Activated T-cell treated with anti-CD3 and anti-CD28 coated beads, Interleukin-2, amount 50 U/mL, for 24 hours (primary cell): ENCODE data around the gene MCRIP2.

Source experiments
- DNase-seq: peaks from one replicate; pipeline ENCODE4 v3.0.0-alpha.2; 2020
- H3K27ac Mint-ChIP-seq: 2 replicates; pipeline ENCODE4 v1.8.0; 2020; ENCODE audit warnings: mild to moderate bottlenecking, mixed read lengths
- H3K27me3 Mint-ChIP-seq: 2 replicates; pipeline ENCODE4 v1.8.0; 2020; ENCODE audit warnings: mixed read lengths
- H3K36me3 Mint-ChIP-seq: 2 replicates; pipeline ENCODE4 v1.8.0; 2020; ENCODE audit warnings: low read depth, mixed read lengths
- H3K4me1 Mint-ChIP-seq: 2 replicates; pipeline ENCODE4 v1.8.0; 2020; ENCODE audit warnings: low read depth, mixed read lengths
- H3K4me3 Mint-ChIP-seq: 2 replicates; pipeline ENCODE4 v1.8.0; 2020; ENCODE audit warnings: mild to moderate bottlenecking, moderate library complexity, mixed read lengths
- H3K9me3 Mint-ChIP-seq: 2 replicates; pipeline ENCODE4 v1.8.0; 2020; ENCODE audit warnings: mixed read lengths

MCRIP2 gene

DNA sequence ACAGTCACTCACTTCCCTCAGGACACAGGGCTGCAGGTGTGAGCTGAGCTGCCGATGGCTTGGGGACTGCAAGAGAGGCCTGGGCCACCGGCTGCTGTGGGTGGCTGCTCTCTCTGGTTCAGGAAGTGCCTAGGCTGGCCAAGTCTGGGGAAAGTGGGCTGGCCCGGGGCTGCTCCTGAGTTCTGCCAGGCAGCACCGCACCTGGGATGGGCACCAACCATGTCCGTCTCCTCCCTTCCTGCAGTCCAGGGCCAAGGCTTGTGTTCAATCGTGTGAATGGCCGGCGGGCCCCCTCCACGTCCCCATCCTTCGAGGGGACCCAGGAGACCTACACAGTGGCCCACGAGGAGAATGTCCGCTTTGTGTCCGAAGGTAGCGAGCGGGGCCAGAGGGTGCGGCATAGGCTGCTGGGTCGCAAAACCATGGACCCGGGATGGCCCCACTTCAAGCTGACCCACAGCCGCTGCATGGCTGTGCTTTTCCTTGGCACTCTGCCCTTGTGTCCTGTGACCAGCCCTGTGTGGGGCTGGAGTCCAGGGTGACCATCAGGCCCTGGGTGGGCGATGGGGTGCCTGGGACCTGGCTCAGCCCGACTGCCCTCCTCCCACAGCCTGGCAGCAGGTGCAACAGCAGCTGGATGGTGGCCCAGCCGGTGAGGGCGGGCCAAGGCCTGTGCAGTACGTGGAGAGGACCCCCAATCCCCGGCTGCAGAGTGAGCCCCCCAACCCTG is 5.7 kb downstream of the MCRIP2 start:
- Mint-ChIP-seq H3K4me3 (no peak overlapping the region), H3K27ac (peak overlapping the region; percentile 55), H3K9me3 (no peaks in the 10 kb centered on the region), H3K36me3 (peaks cover 54% of the 10 kb centered on the region), H3K27me3 (no peaks in the 10 kb centered on the region), H3K4me1 (peaks cover 36% of the 10 kb centered on the region)
- DNase-seq = peak; percentile 34

DNA sequence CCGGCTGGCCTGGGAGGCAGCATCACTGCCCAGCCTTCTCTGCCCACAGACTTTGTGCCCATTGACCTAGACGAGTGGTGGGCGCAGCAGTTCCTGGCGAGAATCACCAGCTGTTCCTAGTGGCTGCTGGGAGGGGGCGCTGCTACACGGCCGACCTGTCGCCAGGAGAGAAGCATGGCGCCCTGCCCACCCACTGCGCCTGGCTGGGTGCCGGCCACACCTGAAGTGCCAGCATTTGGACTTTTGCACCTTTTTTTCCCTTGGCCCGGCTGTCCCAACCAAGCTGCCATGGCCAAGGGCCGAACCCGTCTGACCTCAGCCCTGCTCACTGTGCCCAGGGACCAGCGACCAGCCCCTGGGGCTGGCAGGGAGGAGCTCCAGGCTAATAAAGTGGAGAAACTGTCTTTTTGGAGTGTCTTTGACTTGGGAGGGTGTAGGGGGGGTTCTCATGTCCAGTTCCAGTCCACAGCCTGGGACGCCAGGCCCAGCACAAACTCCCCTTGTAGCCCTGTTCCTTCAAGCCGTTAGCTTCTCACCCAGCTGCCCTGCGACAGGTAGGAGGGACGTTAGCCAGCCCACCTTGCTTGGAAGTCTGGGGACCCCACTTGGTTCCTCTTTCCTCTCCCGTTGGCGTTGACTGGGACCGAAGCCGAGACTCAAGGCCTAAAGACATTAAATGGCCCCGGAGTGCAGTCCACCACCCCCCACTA is 6.6 kb downstream of the MCRIP2 start:
- H3K36me3 Mint-ChIP-seq = peaks cover 56% of the 10 kb centered on the region
- no peaks in the 10 kb centered on the region for H3K9me3 Mint-ChIP-seq
- DNase-seq = peak; percentile 70
- H3K27ac Mint-ChIP-seq = peak overlapping the region; percentile 89
- H3K27me3 Mint-ChIP-seq = no peaks in the 10 kb centered on the region
- H3K4me1 Mint-ChIP-seq = peaks cover 32% of the 10 kb centered on the region
- peak overlapping the region; percentile 87 for H3K4me3 Mint-ChIP-seq

DNA sequence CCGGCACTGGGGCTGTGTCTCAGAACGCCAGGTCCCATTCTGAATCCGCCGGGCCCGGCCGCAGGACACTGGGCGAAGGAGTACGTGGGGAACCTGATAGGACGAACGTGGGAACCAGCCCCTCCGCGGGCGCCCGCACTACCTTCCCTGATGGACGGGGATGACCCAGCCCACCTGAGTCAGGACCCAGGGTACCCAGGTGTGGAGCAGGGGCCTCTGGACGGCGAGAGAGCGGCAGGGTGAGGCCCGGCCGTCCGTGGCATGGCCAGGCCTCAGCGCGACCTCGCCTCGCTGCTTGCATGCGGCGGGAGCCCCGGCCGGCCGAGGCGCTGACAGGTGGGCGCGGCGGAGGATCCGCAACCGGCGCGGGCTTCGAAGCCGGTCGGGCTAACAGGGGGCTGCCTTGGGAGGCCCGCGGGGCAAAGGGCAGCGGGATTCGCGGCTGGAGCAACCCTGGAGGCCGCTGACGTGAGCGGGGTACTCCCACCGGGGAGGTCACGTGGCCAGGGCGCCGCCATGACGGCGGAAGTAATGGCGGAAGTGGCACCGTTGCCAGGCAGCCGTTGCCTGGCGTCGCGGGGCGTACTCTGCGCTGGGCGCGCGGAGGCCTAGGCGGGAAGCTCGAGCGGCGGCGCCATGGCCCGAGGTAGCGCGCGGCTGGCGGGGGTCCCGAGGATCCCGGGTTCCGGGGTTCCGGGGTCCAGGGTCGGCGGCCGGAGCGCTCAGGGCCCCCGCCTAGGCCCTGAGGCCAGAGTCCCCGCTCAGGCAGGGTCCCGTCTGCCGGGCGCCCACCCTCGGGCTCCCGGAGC is 7.4 kb downstream of the MCRIP2 start, which contains the start of gene WDR90:
Gene WDR90 (plus strand): TSS at position 585 of the 809 bp plus-strand sequence. CDS start 52 bp downstream, at position 637.
- Mint-ChIP-seq H3K27me3 (no peaks in the 10 kb centered on the region), H3K4me1 (peaks cover 27% of the 10 kb centered on the region), H3K9me3 (no peaks in the 10 kb centered on the region), H3K36me3 (peaks cover 61% of the 10 kb centered on the region), H3K27ac (peak within 1 kb of the TSS; percentile 89), H3K4me3 (peak within 1 kb of the TSS; percentile 87)
- peak; percentile 95 for DNase-seq

DNA sequence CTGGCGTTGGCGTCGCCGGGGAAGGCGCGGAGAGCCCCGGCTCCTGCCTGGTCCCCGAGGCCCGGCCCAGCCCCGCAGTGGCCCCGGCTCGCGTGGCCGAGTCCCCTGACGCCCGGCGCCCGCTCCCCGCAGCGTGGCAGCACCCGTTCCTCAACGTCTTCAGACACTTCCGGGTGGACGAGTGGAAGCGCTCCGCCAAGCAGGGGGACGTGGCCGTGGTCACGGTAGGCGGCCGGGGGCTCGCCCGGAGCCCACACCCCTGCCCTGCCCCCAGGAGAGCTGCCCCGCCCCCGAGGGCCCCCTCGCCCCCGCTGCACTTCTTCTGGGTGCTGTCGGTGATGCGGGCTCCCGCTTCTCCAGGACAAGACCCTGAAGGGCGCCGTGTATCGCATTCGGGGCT is 8.0 kb downstream of the MCRIP2 start:
- Mint-ChIP-seq H3K4me1 (peaks cover 20% of the 10 kb centered on the region), H3K4me3 (peak overlapping the region; percentile 80), H3K9me3 (no peaks in the 10 kb centered on the region), H3K27me3 (no peaks in the 10 kb centered on the region), H3K36me3 (peaks cover 57% of the 10 kb centered on the region), H3K27ac (peak overlapping the region; percentile 76)
- peak; percentile 61 for DNase-seq

GRCh38 chr16:651844-652243 is 10.2 kb downstream of the MCRIP2 start:
- no peak overlapping the region for H3K27ac Mint-ChIP-seq
- peaks cover 17% of the 10 kb centered on the region for H3K4me1 Mint-ChIP-seq
- H3K9me3 Mint-ChIP-seq = no peaks in the 10 kb centered on the region
- no peak overlapping the region for H3K4me3 Mint-ChIP-seq
- DNase-seq = no peak
- H3K27me3 Mint-ChIP-seq = no peaks in the 10 kb centered on the region
- peaks cover 49% of the 10 kb centered on the region for H3K36me3 Mint-ChIP-seq

DNA sequence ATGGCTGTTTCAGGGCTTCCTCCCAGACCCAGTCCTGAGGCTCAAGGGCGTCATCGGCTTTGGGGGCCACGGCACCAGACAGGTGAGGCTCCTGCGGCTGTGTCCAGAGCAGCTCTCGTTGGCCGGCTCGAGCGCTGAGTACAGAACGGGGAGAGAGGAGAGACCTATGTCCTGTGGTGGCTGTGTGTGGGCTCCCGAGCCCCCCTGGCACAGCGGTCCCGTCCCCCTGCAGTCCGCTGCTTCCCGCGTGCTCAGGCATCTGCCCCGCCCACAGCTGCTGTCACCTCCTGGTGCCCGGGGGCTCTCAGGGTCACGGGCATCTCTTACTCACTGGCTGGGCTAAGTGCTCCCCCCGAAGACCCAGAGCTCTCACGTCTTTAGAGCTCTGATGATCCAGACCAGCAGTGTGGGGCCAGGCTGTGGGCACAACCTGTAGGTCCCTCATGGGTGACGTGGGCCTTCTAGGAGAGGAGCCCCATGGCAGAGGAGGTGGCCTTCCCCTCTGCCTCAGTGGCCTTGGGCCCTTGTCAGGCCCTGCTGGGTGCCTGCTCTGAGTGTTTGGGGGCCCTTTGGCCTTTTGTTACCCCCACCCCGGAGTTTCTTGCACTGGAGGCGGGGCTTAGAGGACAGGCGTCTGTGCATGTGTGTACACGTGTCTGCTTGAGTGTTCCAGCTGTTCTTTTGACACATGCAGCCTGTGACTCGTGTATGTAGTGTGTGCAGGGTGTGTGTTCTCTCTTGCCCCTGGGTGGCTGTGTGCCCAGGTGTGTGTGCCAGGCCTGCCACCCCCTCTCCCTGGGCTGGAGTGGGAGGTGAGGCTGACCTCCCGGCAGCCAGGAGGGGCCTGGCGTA is 11.1 kb downstream of the MCRIP2 start:
- no peaks in the 10 kb centered on the region for H3K27me3 Mint-ChIP-seq

GRCh38 chr16:654034-654433 is 12.4 kb downstream of the MCRIP2 start:
- no peak for DNase-seq
- H3K9me3 Mint-ChIP-seq = no peaks in the 10 kb centered on the region
- no peaks in the 10 kb centered on the region for H3K27me3 Mint-ChIP-seq
- H3K4me3 Mint-ChIP-seq = no peak overlapping the region
- H3K27ac Mint-ChIP-seq = no peak overlapping the region
- peaks cover 9% of the 10 kb centered on the region for H3K4me1 Mint-ChIP-seq
- H3K36me3 Mint-ChIP-seq = peaks cover 36% of the 10 kb centered on the region

More for the DNA sequence above, 11.1 kb downstream of the MCRIP2 start:
- Mint-ChIP-seq H3K9me3 (no peaks in the 10 kb centered on the region), H3K4me1 (peaks cover 15% of the 10 kb centered on the region), H3K27ac (no peak overlapping the region), H3K4me3 (no peak overlapping the region), H3K36me3 (peaks cover 43% of the 10 kb centered on the region)
- no peak for DNase-seq

DNA sequence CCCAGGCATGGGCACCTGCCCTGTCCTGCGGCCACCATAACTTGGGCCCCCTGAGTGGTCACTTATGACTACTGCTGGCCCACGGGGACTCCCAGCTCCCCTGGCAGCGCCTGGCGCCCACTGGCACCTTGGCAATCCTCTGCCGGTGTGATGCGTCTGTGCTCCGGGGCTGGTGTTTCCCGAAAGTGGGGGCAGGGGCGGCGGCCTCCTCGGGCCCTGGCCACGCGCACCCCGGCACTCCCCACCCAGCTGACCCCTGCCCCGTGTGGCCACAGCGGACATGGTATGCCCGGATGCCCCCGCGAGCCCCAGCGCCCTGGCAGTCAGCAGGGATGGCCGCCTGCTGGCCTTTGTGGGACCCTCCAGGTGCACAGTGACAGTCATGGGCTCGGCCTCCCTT is 15.9 kb downstream of the MCRIP2 start:
- Mint-ChIP-seq H3K4me3 (no peak overlapping the region), H3K27ac (no peak overlapping the region)

DNA sequence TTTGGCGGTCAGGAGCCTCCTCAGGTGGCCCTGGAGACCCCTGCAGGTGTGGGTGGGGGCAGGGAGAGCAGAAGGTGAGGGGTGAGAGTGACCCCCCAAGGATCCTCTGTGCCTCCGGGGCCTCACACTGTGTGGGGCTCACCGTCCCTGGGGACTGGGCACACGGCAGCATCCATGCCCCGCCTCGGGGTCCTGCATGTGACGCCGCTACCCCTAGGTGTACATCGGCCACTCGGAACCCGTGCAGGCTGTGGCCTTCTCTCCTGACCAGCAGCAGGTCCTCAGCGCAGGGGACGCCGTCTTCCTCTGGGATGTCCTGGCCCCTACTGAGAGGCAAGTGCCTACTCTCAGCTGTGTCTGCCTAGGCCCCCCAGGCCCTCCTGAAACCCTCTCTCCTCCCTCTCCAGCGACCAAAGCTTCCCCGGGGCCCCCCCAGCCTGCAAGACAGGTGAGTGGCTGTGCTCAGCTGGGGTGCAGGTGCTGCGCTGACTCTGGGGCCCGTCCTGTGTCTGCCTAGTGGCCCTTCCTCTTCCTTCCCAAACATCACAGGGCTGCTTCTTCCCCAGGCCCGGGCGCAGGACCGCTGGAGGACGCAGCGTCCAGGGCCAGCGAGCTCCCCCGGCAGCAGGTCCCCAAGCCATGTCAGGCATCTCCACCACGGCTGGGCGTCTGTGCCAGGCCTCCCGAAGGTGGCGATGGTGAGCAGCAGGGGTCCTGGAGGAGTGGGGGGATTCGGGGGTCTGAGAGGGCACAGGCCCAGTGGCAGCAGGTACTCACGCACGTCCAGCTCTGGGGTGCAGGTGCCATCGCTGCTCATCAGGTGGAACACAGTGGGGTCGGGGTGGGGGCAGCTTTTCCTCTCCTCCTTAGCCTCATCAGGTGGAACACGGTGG is 17.3 kb downstream of the MCRIP2 start:
- H3K4me1 Mint-ChIP-seq = peaks cover 5% of the 10 kb centered on the region

More for the DNA sequence above, 15.9 kb downstream of the MCRIP2 start:
- Mint-ChIP-seq H3K36me3 (peaks cover 36% of the 10 kb centered on the region), H3K4me1 (peaks cover 5% of the 10 kb centered on the region), H3K27me3 (no peaks in the 10 kb centered on the region), H3K9me3 (no peaks in the 10 kb centered on the region)
- no peak for DNase-seq

DNA sequence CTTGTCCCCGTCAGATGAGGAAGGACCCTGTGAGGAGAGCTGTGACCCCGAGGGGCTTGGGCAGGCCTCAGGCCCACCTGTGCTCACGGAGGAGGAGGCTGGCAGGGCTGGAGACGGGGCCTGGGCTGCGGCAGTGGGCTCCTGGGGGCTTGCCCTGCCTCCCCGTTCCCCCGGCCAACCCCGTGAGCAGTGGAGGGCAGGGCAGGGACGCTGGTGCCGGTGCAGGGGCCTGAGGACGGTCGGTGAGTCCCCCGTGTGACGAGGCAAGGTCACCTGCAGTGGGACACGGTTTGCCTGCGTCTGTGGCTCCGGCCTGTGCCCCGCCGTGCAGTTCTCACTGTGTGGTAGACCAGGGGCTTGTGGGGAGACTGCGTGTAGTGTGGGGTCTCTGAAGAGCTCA is 18.0 kb downstream of the MCRIP2 start:
- Mint-ChIP-seq H3K9me3 (no peaks in the 10 kb centered on the region), H3K4me1 (peaks cover 5% of the 10 kb centered on the region), H3K4me3 (no peak overlapping the region), H3K27me3 (no peaks in the 10 kb centered on the region), H3K27ac (no peak overlapping the region), H3K36me3 (peaks cover 38% of the 10 kb centered on the region)
- DNase-seq = no peak

More for the DNA sequence above, 17.3 kb downstream of the MCRIP2 start:
- Mint-ChIP-seq H3K4me3 (no peak overlapping the region), H3K9me3 (no peaks in the 10 kb centered on the region), H3K27me3 (no peaks in the 10 kb centered on the region), H3K36me3 (peaks cover 38% of the 10 kb centered on the region), H3K27ac (no peak overlapping the region)
- DNase-seq = no peak

DNA sequence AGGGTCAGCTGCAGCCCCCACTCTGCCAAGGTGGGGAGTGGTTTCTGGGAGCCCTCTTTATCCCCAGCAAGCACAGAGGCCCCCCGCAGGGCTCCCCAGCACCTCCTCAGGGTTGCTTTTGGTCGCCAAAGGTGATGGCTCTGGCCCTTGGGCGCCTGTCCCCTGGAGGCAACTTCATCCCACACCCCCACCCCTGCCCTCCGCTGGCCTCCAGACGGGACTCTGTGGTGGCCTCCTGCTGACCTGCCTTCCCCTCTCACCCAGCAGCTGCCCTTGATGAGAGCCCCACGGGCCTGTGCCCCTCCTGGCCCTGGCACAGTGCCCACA is 18.5 kb downstream of the MCRIP2 start:
- H3K4me3 Mint-ChIP-seq = no peak overlapping the region
- H3K27me3 Mint-ChIP-seq = no peaks in the 10 kb centered on the region
- H3K9me3 Mint-ChIP-seq = no peaks in the 10 kb centered on the region
- DNase-seq = no peak
- H3K4me1 Mint-ChIP-seq = peaks cover 5% of the 10 kb centered on the region
- no peak overlapping the region for H3K27ac Mint-ChIP-seq
- peaks cover 38% of the 10 kb centered on the region for H3K36me3 Mint-ChIP-seq

- H3K27me3 Mint-ChIP-seq = no peaks in the 10 kb centered on the region
- peak; percentile 75 for DNase-seq
- H3K4me1 Mint-ChIP-seq = peaks cover 5% of the 10 kb centered on the region
- H3K9me3 Mint-ChIP-seq = no peaks in the 10 kb centered on the region
- peak overlapping the region; percentile 71 for H3K27ac Mint-ChIP-seq
- peaks cover 36% of the 10 kb centered on the region for H3K36me3 Mint-ChIP-seq
- peak overlapping the region; percentile 10 for H3K4me3 Mint-ChIP-seq
These were observed 19.0 kb downstream of the MCRIP2 start for GRCh38 chr16:660459-661183.
